CD4-positive, alpha-beta T cell treated with Interleukin-4 for 1 hour (primary cell): ENCODE measurements around the gene POLL.

Experiments used
- DNase-seq, 2 donors: peaks; one replicate each; pipeline ENCODE4 v3.0.0-alpha.2; 2020 to 2022

Gene POLL

DNA sequence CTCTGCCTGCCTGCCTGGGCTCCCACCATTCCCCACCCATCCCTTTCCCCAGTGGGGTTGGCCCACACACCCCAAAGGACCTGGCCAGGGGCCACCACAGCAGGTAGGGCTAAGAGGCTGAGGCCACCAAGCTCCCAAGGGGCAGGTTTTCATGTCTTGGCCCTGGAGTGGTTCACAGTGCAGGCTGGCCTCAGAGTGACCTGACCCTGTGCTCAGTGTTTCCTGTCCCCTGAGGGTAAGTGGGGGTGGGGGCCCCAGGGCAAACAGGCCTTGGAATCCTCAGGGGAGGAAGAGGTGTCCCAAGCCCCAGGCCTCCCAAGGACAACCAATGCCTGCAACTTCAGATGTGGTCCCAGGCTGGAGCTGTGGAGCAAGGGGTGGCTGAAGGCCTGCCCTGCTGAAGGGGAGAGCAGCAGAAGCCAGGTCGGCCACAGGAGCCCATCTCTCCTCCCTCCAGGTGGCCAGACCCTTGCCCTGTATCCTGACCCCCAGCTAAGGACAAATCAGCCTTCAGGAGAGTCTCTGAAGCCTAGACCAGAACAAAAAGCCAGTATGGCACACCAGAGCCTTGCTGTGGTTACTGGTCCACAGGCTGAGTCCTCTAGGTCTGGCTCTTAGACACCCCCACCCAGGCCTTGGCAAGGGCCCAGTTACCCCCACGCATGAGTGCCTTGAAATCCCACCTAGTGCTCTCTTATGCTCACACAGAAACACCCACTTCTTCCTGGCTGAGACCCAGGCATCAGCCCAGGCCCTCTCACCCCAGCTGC lies 27.6 kb downstream of the POLL start:
- no peak for DNase-seq

- DNase-seq: no peak
Measured at GRCh38 chr10:101559596-101560297, 28.3 kb downstream of the POLL start.

DNA sequence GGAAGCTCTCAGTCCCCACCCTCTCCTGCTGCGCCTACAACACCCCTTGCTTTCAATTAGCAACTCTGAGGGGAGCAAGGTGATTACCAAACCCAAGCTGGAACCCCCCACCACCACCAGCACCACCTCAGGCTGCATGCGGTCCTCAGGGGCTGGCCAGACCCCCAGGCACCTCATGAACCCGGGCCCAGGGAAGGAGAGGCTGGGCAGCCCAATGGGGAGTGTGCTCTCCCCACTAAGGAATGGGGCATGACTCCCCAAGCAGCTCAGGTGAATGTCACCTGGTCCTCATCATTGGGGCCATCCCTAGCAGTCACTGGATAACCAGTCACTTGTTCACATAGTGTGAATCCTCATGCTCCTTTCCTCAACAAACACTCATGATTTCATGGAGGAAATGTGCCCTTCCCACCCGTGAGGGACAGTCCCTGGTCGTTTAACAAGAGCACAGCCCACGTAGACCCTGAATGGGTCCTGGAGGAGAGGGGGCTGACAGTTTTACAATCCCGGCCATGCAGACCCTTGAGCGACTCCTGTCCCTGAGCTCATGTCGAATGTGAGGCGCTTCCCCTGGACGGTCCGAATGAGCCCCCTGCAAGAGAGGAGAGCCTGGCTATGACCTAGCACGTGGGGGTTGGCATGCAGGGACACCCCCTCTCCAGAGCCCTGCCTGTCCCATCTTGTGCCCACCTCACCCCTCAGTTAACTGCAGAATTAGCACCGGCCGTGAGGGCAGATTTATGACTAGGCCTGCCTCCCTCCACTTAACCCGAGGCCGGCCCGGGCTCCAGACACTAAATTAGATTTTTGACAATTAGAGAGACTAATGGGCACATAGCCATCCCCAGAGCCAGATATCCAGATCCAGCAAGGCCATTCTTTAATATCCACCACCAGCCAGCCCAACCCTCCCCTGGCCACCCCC lies 29.1 kb downstream of the POLL start:
- no peak for DNase-seq

- DNase-seq: peak in 1 of 2 donors; percentile 9
Measured at GRCh38 chr10:101558204-101558603, 29.9 kb downstream of the POLL start.

DNA sequence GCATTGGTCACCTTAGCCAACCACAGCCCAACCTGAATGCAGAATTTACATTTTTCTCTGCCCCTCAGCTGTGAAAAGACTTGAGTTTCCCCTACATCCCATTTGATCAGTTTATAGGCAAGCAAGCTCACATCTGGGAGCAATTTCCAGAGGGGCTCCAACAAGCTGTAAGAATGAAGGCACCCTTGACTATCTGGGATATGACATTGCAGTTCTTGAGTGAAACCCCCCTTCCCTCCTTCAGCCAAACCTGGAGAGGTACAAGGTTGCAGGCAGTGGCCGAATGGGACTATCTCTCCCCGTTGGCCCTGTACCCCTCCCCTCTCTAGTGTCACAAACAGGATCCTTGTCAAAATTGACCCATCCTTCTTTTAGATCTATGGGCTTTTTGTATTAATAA lies 30.5 kb downstream of the POLL start:
- no peak for DNase-seq

GRCh38 chr10:101552442-101552841 lies 35.6 kb downstream of the POLL start:
- no peak for DNase-seq

DNA sequence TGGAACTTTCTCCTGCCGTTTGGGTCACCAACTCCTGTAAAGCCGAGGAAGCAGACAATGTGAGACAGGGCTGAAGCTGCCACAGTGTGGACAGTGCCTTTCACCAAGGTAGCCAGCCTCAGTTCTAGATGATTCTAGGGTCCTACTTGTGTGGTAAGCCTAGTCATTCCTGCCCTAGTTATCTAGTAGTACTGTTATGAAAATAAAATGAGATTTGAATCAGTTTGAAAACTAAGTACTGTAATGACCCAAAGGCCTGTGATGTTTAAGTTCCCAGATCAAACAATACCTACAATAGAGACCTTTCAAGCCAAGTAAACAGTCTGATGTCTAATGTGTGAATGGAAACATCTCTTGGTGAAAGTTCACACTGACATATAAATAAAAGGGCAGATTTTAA lies 37.1 kb downstream of the POLL start:
- no peak for DNase-seq

GRCh38 chr10:101545898-101546297 lies 42.2 kb downstream of the POLL start:
- DNase-seq: no peak

GRCh38 chr10:101538446-101538845 lies 49.6 kb downstream of the POLL start:
- DNase-seq: no peak

GRCh38 chr10:101536800-101537199 lies 51.3 kb downstream of the POLL start:
- DNase-seq: peak in 1 of 2 donors; percentile 38

GRCh38 chr10:101535949-101536348 lies 52.1 kb downstream of the POLL start:
- DNase-seq: no peak

GRCh38 chr10:101529725-101530553 lies 58.1 kb downstream of the POLL start:
- DNase-seq: no peak

DNA sequence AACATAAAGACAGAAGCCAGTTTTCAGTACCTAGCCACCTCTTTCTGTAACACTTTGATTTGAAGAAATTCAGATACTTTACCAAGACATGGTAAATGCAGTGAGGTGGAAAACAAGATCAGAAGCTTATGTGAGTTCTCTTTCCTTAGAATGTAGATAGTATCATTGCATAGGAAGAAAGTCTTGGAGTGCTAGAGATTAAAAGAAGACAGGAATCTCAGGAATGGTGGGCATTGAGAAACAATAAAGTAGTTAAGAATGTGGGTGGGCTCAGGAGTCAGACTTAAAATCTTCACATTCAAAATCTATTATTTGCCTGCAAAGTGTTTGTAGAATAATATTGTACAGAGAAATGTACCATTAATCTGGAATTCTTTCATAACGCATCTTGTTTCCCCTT lies 58.9 kb downstream of the POLL start:
- no peak for DNase-seq
